GM12878 (cell line): Measurements from ENCODE around the gene SPCS2.

Experiments used
- CEBPB ChIP-seq, 2 experiments: fragments of 150-350 bp in 1 of 2; IDR thresholded peaks; 2 replicates each; pipeline ENCODE4 v1.6.1; 2012 to 2014; ENCODE audit warnings: low read depth in 2 of 2, low read length in 2 of 2, borderline replicate concordance in 1 of 2, inconsistent platforms in 1 of 2
- CHD2 ChIP-seq: IDR thresholded peaks from 2 replicates; pipeline ENCODE4 v1.6.1; 2011; ENCODE audit warnings: low read depth, low read length, improper control_type of control experiment, borderline replicate concordance
- EGR1 ChIP-seq, 2 experiments: IDR thresholded peaks; 1 replicate in 1 of 2; 2 replicates in 1 of 2; pipeline ENCODE4 v1.6.1; 2011 to 2012; ENCODE audit warnings: low read depth in 2 of 2, low read length in 2 of 2, borderline replicate concordance in 1 of 2, mild to moderate bottlenecking in 1 of 2, moderate library complexity in 1 of 2
- ETV6 ChIP-seq, 2 experiments: fragments of 450-650 bp in 1 of 2; IDR thresholded peaks in 1 of 2; conservative IDR thresholded peaks in 1 of 2; 2 replicates each; pipeline ENCODE4 v1.6.1; 2014; ENCODE audit warnings: antibody characterized with exemption in 1 of 2, borderline replicate concordance in 1 of 2, low read depth in 1 of 2, mild to moderate bottlenecking in 1 of 2, moderate library complexity in 1 of 2
- EZH2 ChIP-seq: IDR thresholded peaks from 2 replicates; pipeline ENCODE4 v1.6.1; 2012; ENCODE audit warnings: low read depth, mild to moderate bottlenecking, control low read depth, inconsistent platforms, low read length, borderline replicate concordance; ENCODE audit not compliant: control insufficient read depth
- MYC ChIP-seq: IDR thresholded peaks from 2 replicates; pipeline ENCODE4 v1.6.1; 2011; ENCODE audit warnings: mild to moderate bottlenecking, low read length, moderate library complexity, inconsistent platforms; ENCODE audit not compliant: insufficient read depth, insufficient replicate concordance, insufficient read length, severe bottlenecking
- POLR2A ChIP-seq: IDR thresholded peaks from 2 replicates; pipeline ENCODE4 v1.6.1; 2011; ENCODE audit warnings: low read depth, mild to moderate bottlenecking, low read length
- POLR2AphosphoS5 ChIP-seq: IDR thresholded peaks from 2 replicates; pipeline ENCODE4 v1.6.1; 2011; ENCODE audit warnings: mild to moderate bottlenecking, low read length, inconsistent platforms
- RCOR1 ChIP-seq: conservative IDR thresholded peaks from 2 replicates; pipeline ENCODE4 v1.6.1; 2012; ENCODE audit warnings: low read depth, low read length, improper control_type of control experiment
- SMARCA5 ChIP-seq: fragments of 450-650 bp; IDR thresholded peaks from 2 replicates; pipeline ENCODE4 v1.6.1; 2017; ENCODE audit warnings: mild to moderate bottlenecking
- TF ChIP-seq, protein P1 (sequence below), 3 experiments: IDR thresholded peaks in 2 of 3; conservative IDR thresholded peaks in 1 of 3; 2 replicates each; pipeline ENCODE4 v1.5.1; 2011; ENCODE audit warnings: low read depth in 3 of 3, low read length in 3 of 3, mild to moderate bottlenecking in 3 of 3, control low read depth in 2 of 3, moderate library complexity in 2 of 3, inconsistent platforms in 1 of 3, mixed read lengths in 1 of 3; ENCODE audit not compliant: control insufficient read depth in 2 of 3, insufficient read depth in 1 of 3; ENCODE audit errors: extremely low read depth in 1 of 3
- TF ChIP-seq, protein P2 (sequence below): IDR thresholded peaks from 2 replicates; pipeline ENCODE4 v1.6.1; 2012; ENCODE audit warnings: low read length, inconsistent platforms
- TF ChIP-seq, protein P3 (sequence below): fragments of 450-650 bp; IDR thresholded peaks from 2 replicates; pipeline ENCODE4 v1.6.1; 2016; ENCODE audit warnings: mild to moderate bottlenecking, moderate library complexity, borderline replicate concordance

DNA sequence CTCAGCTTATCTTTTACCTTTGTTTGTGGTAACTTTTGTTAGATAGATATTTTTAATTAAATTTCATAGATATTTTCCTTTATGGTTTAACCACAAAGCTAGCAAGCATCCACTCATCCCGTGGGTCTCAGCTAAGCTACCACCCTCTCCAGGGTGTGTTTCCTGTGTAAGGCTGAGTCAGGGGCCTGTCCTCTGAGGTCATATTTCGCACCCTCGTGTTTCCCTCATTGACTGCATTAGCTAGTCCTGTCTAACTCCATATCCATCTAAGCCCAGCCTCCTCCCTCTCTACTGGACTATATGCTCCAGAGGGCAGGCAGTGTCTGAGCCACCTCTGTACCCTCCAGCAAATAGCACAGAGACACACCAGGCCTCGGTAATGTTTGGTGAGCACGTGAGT lies 16.9 kb upstream of the SPCS2 start:
- TF ChIP-seq CHD2, result no peak
- TF ChIP-seq EZH2, result no peak
- TF ChIP-seq, protein P1, sequence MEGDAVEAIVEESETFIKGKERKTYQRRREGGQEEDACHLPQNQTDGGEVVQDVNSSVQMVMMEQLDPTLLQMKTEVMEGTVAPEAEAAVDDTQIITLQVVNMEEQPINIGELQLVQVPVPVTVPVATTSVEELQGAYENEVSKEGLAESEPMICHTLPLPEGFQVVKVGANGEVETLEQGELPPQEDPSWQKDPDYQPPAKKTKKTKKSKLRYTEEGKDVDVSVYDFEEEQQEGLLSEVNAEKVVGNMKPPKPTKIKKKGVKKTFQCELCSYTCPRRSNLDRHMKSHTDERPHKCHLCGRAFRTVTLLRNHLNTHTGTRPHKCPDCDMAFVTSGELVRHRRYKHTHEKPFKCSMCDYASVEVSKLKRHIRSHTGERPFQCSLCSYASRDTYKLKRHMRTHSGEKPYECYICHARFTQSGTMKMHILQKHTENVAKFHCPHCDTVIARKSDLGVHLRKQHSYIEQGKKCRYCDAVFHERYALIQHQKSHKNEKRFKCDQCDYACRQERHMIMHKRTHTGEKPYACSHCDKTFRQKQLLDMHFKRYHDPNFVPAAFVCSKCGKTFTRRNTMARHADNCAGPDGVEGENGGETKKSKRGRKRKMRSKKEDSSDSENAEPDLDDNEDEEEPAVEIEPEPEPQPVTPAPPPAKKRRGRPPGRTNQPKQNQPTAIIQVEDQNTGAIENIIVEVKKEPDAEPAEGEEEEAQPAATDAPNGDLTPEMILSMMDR (IDR thresholded peaks at IDR 0.05 in 2 of 3, conservative IDR thresholded peaks at IDR 0.05 in 1 of 3; ENCODE audit: control insufficient read depth in 2 of 3, extremely low read depth in 1 of 3, insufficient read depth in 1 of 3, low read depth in 3 of 3, low read length in 3 of 3), result no peak
- TF ChIP-seq, protein P2, sequence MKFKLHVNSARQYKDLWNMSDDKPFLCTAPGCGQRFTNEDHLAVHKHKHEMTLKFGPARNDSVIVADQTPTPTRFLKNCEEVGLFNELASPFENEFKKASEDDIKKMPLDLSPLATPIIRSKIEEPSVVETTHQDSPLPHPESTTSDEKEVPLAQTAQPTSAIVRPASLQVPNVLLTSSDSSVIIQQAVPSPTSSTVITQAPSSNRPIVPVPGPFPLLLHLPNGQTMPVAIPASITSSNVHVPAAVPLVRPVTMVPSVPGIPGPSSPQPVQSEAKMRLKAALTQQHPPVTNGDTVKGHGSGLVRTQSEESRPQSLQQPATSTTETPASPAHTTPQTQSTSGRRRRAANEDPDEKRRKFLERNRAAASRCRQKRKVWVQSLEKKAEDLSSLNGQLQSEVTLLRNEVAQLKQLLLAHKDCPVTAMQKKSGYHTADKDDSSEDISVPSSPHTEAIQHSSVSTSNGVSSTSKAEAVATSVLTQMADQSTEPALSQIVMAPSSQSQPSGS, result no peak
- no peak for TF ChIP-seq EGR1 (IDR thresholded peaks at IDR 0.05; ENCODE audit: borderline replicate concordance in 1 of 2, low read depth in 2 of 2, low read length in 2 of 2)
- TF ChIP-seq ETV6 (conservative IDR thresholded peaks at IDR 0.05 in 1 of 2, IDR thresholded peaks at IDR 0.05 in 1 of 2; ENCODE audit: borderline replicate concordance in 1 of 2, low read depth in 1 of 2), result no peak
- TF ChIP-seq RCOR1, result no peak
- no peak for TF ChIP-seq POLR2AphosphoS5
- TF ChIP-seq POLR2A, result no peak
- no peak for TF ChIP-seq CEBPB (IDR thresholded peaks at IDR 0.05; ENCODE audit: borderline replicate concordance in 1 of 2, low read depth in 2 of 2, low read length in 2 of 2)
- no peak for TF ChIP-seq SMARCA5
- TF ChIP-seq, protein P3, sequence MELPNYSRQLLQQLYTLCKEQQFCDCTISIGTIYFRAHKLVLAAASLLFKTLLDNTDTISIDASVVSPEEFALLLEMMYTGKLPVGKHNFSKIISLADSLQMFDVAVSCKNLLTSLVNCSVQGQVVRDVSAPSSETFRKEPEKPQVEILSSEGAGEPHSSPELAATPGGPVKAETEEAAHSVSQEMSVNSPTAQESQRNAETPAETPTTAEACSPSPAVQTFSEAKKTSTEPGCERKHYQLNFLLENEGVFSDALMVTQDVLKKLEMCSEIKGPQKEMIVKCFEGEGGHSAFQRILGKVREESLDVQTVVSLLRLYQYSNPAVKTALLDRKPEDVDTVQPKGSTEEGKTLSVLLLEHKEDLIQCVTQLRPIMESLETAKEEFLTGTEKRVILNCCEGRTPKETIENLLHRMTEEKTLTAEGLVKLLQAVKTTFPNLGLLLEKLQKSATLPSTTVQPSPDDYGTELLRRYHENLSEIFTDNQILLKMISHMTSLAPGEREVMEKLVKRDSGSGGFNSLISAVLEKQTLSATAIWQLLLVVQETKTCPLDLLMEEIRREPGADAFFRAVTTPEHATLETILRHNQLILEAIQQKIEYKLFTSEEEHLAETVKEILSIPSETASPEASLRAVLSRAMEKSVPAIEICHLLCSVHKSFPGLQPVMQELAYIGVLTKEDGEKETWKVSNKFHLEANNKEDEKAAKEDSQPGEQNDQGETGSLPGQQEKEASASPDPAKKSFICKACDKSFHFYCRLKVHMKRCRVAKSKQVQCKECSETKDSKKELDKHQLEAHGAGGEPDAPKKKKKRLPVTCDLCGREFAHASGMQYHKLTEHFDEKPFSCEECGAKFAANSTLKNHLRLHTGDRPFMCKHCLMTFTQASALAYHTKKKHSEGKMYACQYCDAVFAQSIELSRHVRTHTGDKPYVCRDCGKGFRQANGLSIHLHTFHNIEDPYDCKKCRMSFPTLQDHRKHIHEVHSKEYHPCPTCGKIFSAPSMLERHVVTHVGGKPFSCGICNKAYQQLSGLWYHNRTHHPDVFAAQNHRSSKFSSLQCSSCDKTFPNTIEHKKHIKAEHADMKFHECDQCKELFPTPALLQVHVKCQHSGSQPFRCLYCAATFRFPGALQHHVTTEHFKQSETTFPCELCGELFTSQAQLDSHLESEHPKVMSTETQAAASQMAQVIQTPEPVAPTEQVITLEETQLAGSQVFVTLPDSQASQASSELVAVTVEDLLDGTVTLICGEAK, result no peak
- no peak for TF ChIP-seq MYC
